ENCODE results near the gene RND1. TPM values are rescaled to one million over a fixed set of nuclear protein-coding genes. Genes with fewer than 3 reads are reported as not detected.

The RND1 gene
- total RNA-seq, 1 donor = 0.36 TPM

DNA sequence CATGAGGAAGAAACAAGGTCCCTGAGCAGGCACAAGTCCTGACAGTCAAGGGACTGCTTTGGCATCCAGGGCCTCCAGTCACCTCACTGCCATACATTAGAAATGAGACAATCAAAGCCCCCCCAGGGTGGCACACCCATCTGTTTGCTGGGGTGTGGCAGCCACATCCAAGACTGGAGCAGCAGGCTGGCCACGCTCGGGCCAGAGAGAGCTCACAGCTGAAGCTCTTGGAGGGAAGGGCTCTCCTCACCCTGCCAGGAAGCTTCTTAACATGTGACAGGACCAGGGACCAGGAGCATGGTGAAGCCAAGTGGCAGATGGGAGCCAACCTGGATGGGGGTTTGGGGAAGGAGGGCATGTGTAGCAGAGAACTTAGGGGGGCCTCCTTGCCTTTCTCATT, 37.4 kb downstream of the RND1 start:
- H3K4me2 ChIP-seq (ENCODE audit: insufficient read depth, low read length) = no peak overlapping the region
- H3K36me3 ChIP-seq (ENCODE audit: insufficient read depth, low read length) = peaks cover 62% of the 10 kb centered on the region
- H3K9me3 ChIP-seq (ENCODE audit: low read depth, low read length) = no peaks in the 10 kb centered on the region
- H2AFZ ChIP-seq (ENCODE audit: low read length) = no peak overlapping the region
- H3K27me3 ChIP-seq (ENCODE audit: insufficient read depth, low read length) = no peaks in the 10 kb centered on the region
- peak; percentile 49 for DNase-seq (ENCODE audit: insufficient read length, low spot score, missing footprints)
- H3K4me1 ChIP-seq (ENCODE audit: insufficient read depth, low read length) = no peaks in the 10 kb centered on the region
- no peak overlapping the region for H3K27ac ChIP-seq (ENCODE audit: low read depth, low read length)
- H3K79me2 ChIP-seq (ENCODE audit: insufficient read depth, low read length) = no peaks in the 10 kb centered on the region
- no peak overlapping the region for H3K4me3 ChIP-seq (ENCODE audit: insufficient read depth, low read length)
- no peak for TF ChIP-seq CTCF (IDR thresholded peaks at IDR 0.05; ENCODE audit: extremely low read depth, low read depth, low read length)
- H4K20me1 ChIP-seq (ENCODE audit: insufficient read depth, low read length) = peaks cover 2% of the 10 kb centered on the region

GRCh38 chr12:48827513-48828096, 38.1 kb downstream of the RND1 start:
- Histone ChIP-seq H3K27me3 (ENCODE audit: insufficient read depth, low read length) (no peaks in the 10 kb centered on the region), H3K27ac (ENCODE audit: low read depth, low read length) (no peak overlapping the region), H2AFZ (ENCODE audit: low read length) (no peak overlapping the region), H3K4me3 (ENCODE audit: insufficient read depth, low read length) (no peak overlapping the region), H3K36me3 (ENCODE audit: insufficient read depth, low read length) (peaks cover 55% of the 10 kb centered on the region), H3K4me1 (ENCODE audit: insufficient read depth, low read length) (no peaks in the 10 kb centered on the region), H3K4me2 (ENCODE audit: insufficient read depth, low read length) (no peak overlapping the region), H3K79me2 (ENCODE audit: insufficient read depth, low read length) (no peaks in the 10 kb centered on the region), H3K9me3 (ENCODE audit: low read depth, low read length) (no peaks in the 10 kb centered on the region), H4K20me1 (ENCODE audit: insufficient read depth, low read length) (peaks cover 2% of the 10 kb centered on the region)
- TF ChIP-seq CTCF (IDR thresholded peaks at IDR 0.05; ENCODE audit: extremely low read depth, low read depth, low read length) = no peak
- peak; percentile 81 for DNase-seq (ENCODE audit: insufficient read length, low spot score, missing footprints)

DNA sequence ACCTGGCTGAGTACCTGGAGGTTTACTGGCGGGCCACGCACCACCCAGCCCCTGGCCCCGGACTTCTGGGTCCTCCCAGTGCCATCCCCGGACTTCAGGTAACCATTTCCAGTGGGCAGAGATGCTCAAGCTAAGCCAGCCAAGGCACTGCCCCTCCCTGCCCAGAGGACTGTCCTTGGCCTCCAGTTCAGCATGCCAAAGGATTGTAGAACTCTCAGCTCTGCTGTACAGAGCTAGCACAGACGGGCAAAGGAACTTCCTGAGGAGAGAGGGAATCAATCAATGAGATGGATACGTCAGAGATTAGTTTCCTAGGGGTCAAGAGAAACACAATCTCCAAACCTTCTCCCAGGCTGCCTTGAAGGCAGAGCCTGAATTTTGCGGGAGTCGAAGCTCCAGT, 38.6 kb downstream of the RND1 start:
- H3K79me2 ChIP-seq (ENCODE audit: insufficient read depth, low read length) = no peaks in the 10 kb centered on the region
- peak; percentile 80 for DNase-seq (ENCODE audit: insufficient read length, low spot score, missing footprints)
- H3K4me1 ChIP-seq (ENCODE audit: insufficient read depth, low read length) = no peaks in the 10 kb centered on the region
- peaks cover 2% of the 10 kb centered on the region for H4K20me1 ChIP-seq (ENCODE audit: insufficient read depth, low read length)
- no peak for TF ChIP-seq CTCF (IDR thresholded peaks at IDR 0.05; ENCODE audit: extremely low read depth, low read depth, low read length)
- H3K36me3 ChIP-seq (ENCODE audit: insufficient read depth, low read length) = peaks cover 50% of the 10 kb centered on the region
- no peak overlapping the region for H3K4me3 ChIP-seq (ENCODE audit: insufficient read depth, low read length)
- H2AFZ ChIP-seq (ENCODE audit: low read length) = no peak overlapping the region
- no peak overlapping the region for H3K27ac ChIP-seq (ENCODE audit: low read depth, low read length)
- H3K4me2 ChIP-seq (ENCODE audit: insufficient read depth, low read length) = no peak overlapping the region
- no peaks in the 10 kb centered on the region for H3K9me3 ChIP-seq (ENCODE audit: low read depth, low read length)
- H3K27me3 ChIP-seq (ENCODE audit: insufficient read depth, low read length) = no peaks in the 10 kb centered on the region

- TF ChIP-seq CTCF (IDR thresholded peaks at IDR 0.05; ENCODE audit: extremely low read depth, low read depth, low read length) = no peak
- no peak overlapping the region for H2AFZ ChIP-seq (ENCODE audit: low read length)
- H3K4me2 ChIP-seq (ENCODE audit: insufficient read depth, low read length) = no peak overlapping the region
- peaks cover 43% of the 10 kb centered on the region for H3K36me3 ChIP-seq (ENCODE audit: insufficient read depth, low read length)
- H3K4me1 ChIP-seq (ENCODE audit: insufficient read depth, low read length) = no peaks in the 10 kb centered on the region
- no peaks in the 10 kb centered on the region for H3K79me2 ChIP-seq (ENCODE audit: insufficient read depth, low read length)
- peak; percentile 59 for DNase-seq (ENCODE audit: insufficient read length, low spot score, missing footprints)
- H3K4me3 ChIP-seq (ENCODE audit: insufficient read depth, low read length) = no peak overlapping the region
- H3K9me3 ChIP-seq (ENCODE audit: low read depth, low read length) = no peaks in the 10 kb centered on the region
- no peak overlapping the region for H3K27ac ChIP-seq (ENCODE audit: low read depth, low read length)
- no peaks in the 10 kb centered on the region for H3K27me3 ChIP-seq (ENCODE audit: insufficient read depth, low read length)
- H4K20me1 ChIP-seq (ENCODE audit: insufficient read depth, low read length) = peaks cover 2% of the 10 kb centered on the region
These were observed 39.3 kb downstream of the RND1 start for GRCh38 chr12:48826209-48826855.

Data from osteoblast (primary cell).